H1 (cell line): ENCODE results near the gene CCK. TPM values are rescaled to one million over a fixed set of nuclear protein-coding genes. Genes with fewer than 3 reads are reported as not detected.

ENCODE experiments used
- CTCF ChIA-PET: fragments of 300-600 bp; sonication (Branson Sonifier 250); formaldehyde crosslinking; loops from one replicate; lab custom pipeline; 2021; ENCODE audit not compliant: partially characterized antibody; lab: Charles Lee
- POLR2A ChIA-PET: fragments of 300-600 bp; sonication (Branson Sonifier 250); formaldehyde crosslinking; loops from one replicate; lab custom pipeline; 2021; ENCODE audit warnings: inconsistent platforms; ENCODE audit not compliant: partially characterized antibody; lab: Charles Lee
- DNase-seq, 2 experiments: peaks; one replicate each; pipeline versions ENCODE4 v3.0.0 to v3.0.0-alpha.2; 2010 to 2022; ENCODE audit warnings: low spot score in 2 of 2, low read depth in 1 of 2, mixed read lengths in 1 of 2
- FAIRE-seq: peaks from 2 replicates; lab custom pipeline; 2011; peaks lifted over from hg19 to GRCh38; lab: Jason Lieb, UNC
- H2AFZ ChIP-seq: 2 replicates; pipeline ENCODE4 v1.8.1; 2012; ENCODE audit warnings: low read length, inconsistent platforms
- H2AK5ac ChIP-seq: 2 replicates; pipeline ENCODE4 v1.6.1; 2013; ENCODE audit warnings: low read depth, low read length
- H2BK120ac ChIP-seq: replicated peaks from 2 replicates; pipeline ENCODE3; 2013; ENCODE audit warnings: low read depth, low read length, inconsistent platforms
- H2BK12ac ChIP-seq: 2 replicates; pipeline ENCODE4 v1.6.1; 2013; ENCODE audit warnings: low read depth, low read length
- H2BK15ac ChIP-seq: 2 replicates; pipeline ENCODE4 v1.6.1; 2013; ENCODE audit warnings: low read length
- H2BK20ac ChIP-seq: 2 replicates; pipeline ENCODE4 v1.6.1; 2013; ENCODE audit warnings: low read length
- H2BK5ac ChIP-seq: 2 replicates; pipeline ENCODE4 v1.6.1; 2013; ENCODE audit warnings: low read depth, low read length
- H3K14ac ChIP-seq: 2 replicates; pipeline ENCODE4 v1.6.1; 2013; ENCODE audit warnings: inconsistent platforms; ENCODE audit not compliant: insufficient read length
- H3K18ac ChIP-seq: 2 replicates; pipeline ENCODE4 v1.6.1; 2013; ENCODE audit warnings: low read length; ENCODE audit errors: extremely low read depth
- H3K23ac ChIP-seq: 2 replicates; pipeline ENCODE4 v1.6.1; 2013; ENCODE audit warnings: inconsistent platforms; ENCODE audit not compliant: insufficient read length
- H3K23me2 ChIP-seq: 2 replicates; pipeline ENCODE4 v1.6.1; 2013; ENCODE audit warnings: low read depth, low read length
- H3K27ac ChIP-seq: 2 replicates; pipeline ENCODE4 v1.6.1; 2011; ENCODE audit warnings: low read depth, low read length, inconsistent platforms
- H3K27me3 ChIP-seq, 4 experiments: replicated peaks in 1 of 4; 1 replicate in 1 of 4; 2 replicates in 3 of 4; pipeline versions ENCODE4 v1.6.1 to v1.8.1; 2011 to 2013; ENCODE audit warnings: low read length in 3 of 4, mild to moderate bottlenecking in 3 of 4, inconsistent platforms in 2 of 4, mixed read lengths in 2 of 4, moderate library complexity in 1 of 4; ENCODE audit not compliant: control insufficient read depth in 3 of 4, insufficient read depth in 3 of 4; ENCODE audit errors: extremely low read depth in 1 of 4
- H3K36me3 ChIP-seq, 4 experiments: 2 replicates each; pipeline versions ENCODE4 v1.6.1 to v1.8.1; 2011 to 2013; ENCODE audit warnings: mild to moderate bottlenecking in 4 of 4, low read length in 3 of 4, moderate library complexity in 2 of 4, control low read depth in 1 of 4, inconsistent platforms in 1 of 4; ENCODE audit not compliant: insufficient read depth in 4 of 4, control insufficient read depth in 2 of 4
- H3K4ac ChIP-seq: replicated peaks from 2 replicates; pipeline ENCODE3; 2013; ENCODE audit warnings: low read length, low read depth, mixed read lengths, inconsistent platforms; ENCODE audit not compliant: insufficient read length
- H3K4me1 ChIP-seq, 4 experiments: replicated peaks in 1 of 4; 1 replicate in 1 of 4; 2 replicates in 3 of 4; pipeline versions ENCODE4 v1.6.1 to v1.8.1; 2011 to 2013; ENCODE audit warnings: low read length in 3 of 4, inconsistent platforms in 2 of 4, mixed read lengths in 1 of 4; ENCODE audit not compliant: insufficient read depth in 4 of 4, control insufficient read depth in 3 of 4
- H3K4me2 ChIP-seq, 2 experiments: 2 replicates each; pipeline versions ENCODE4 v1.6.1 to v1.8.1; 2011 to 2013; ENCODE audit warnings: low read depth in 2 of 2, low read length in 2 of 2, control low read depth in 1 of 2, inconsistent platforms in 1 of 2, mild to moderate bottlenecking in 1 of 2; ENCODE audit not compliant: insufficient read depth in 1 of 2
- H3K4me3 ChIP-seq, 4 experiments: fragments of 200-600, 300-600 bp in 1 of 4; sonication (generic), shearing (Covaris generic), sonication (Bioruptor Twin) in 1 of 4; 2 replicates each; pipeline versions ENCODE4 v1.5.1 to v1.8.1; 2011 to 2016; ENCODE audit warnings: low read length in 4 of 4, low read depth in 3 of 4, control low read depth in 2 of 4, inconsistent platforms in 2 of 4, mild to moderate bottlenecking in 2 of 4, mixed read lengths in 1 of 4, moderate library complexity in 1 of 4; ENCODE audit not compliant: insufficient read depth in 2 of 4; ENCODE audit errors: extremely low read depth in 1 of 4
- H3K56ac ChIP-seq: replicated peaks from 2 replicates; pipeline ENCODE3; 2013; ENCODE audit warnings: low read depth, mild to moderate bottlenecking, mixed read lengths, low read length, inconsistent platforms; ENCODE audit not compliant: insufficient read length
- H3K79me1 ChIP-seq: 2 replicates; pipeline ENCODE4 v1.6.1; 2013; ENCODE audit warnings: low read depth, low read length, control low read depth
- H3K79me2 ChIP-seq, 2 experiments: 2 replicates each; pipeline versions ENCODE4 v1.6.1 to v1.8.1; 2012 to 2013; ENCODE audit warnings: low read length in 2 of 2, mild to moderate bottlenecking in 2 of 2, inconsistent platforms in 1 of 2; ENCODE audit not compliant: insufficient read depth in 2 of 2, control insufficient read depth in 1 of 2
- H3K9ac ChIP-seq, 4 experiments: replicated peaks in 1 of 4; 1 replicate in 1 of 4; 2 replicates in 3 of 4; pipeline versions ENCODE4 v1.6.1 to v1.8.1; 2011 to 2013; ENCODE audit warnings: low read depth in 3 of 4, low read length in 3 of 4, control low read depth in 2 of 4, mild to moderate bottlenecking in 2 of 4, moderate library complexity in 2 of 4, inconsistent platforms in 1 of 4; ENCODE audit errors: extremely low read depth in 1 of 4
- H3K9me3 ChIP-seq, 2 experiments: 2 replicates each; pipeline versions ENCODE4 v1.6.1 to v1.8.1; 2012 to 2013; ENCODE audit warnings: mild to moderate bottlenecking in 2 of 2, moderate library complexity in 2 of 2, control low read depth in 1 of 2, inconsistent platforms in 1 of 2, low read depth in 1 of 2, low read length in 1 of 2, mixed read lengths in 1 of 2; ENCODE audit not compliant: insufficient read depth in 2 of 2
- H4K20me1 ChIP-seq, 2 experiments: replicated peaks in 1 of 2; 2 replicates each; pipeline versions ENCODE3 to v1.8.1; 2011 to 2013; ENCODE audit warnings: inconsistent platforms in 2 of 2, low read length in 2 of 2, mild to moderate bottlenecking in 1 of 2; ENCODE audit not compliant: insufficient read depth in 2 of 2, control insufficient read depth in 1 of 2
- H4K5ac ChIP-seq: 2 replicates; pipeline ENCODE4 v1.6.1; 2013; ENCODE audit warnings: low read length, low read depth, mixed read lengths, inconsistent platforms; ENCODE audit not compliant: insufficient read length
- H4K8ac ChIP-seq: 2 replicates; pipeline ENCODE4 v1.8.0; 2013; ENCODE audit warnings: mild to moderate bottlenecking, moderate library complexity, low read length, inconsistent platforms; ENCODE audit not compliant: insufficient read depth; ENCODE audit errors: extremely low read depth
- H4K91ac ChIP-seq: replicated peaks from 2 replicates; pipeline ENCODE3; 2013; ENCODE audit warnings: low read length, mixed read lengths, inconsistent platforms; ENCODE audit not compliant: insufficient read length
- NRF1 ChIP-seq: IDR thresholded peaks from 2 replicates; pipeline ENCODE4 v1.6.1; 2011; ENCODE audit warnings: mild to moderate bottlenecking, low read depth, low read length, improper control_type of control experiment
- TAF1 ChIP-seq: IDR thresholded peaks from 2 replicates; pipeline ENCODE4 v1.6.1; 2011; ENCODE audit warnings: mild to moderate bottlenecking, low read depth, low read length
- WGBS, 2 experiments: shearing (Covaris generic) in 1 of 2; methylation state at CpG; one replicate each; pipeline versions ENCODE4 v1.1.6 to v1.1.7; 2013 to 2015; ENCODE audit warnings: low lambda C conversion rate in 2 of 2, mixed read lengths in 2 of 2, inconsistent platforms in 1 of 2, low coverage in 1 of 2, missing lambda C conversion rate in 1 of 2; ENCODE audit not compliant: insufficient replicate concordance in 2 of 2, insufficient coverage in 1 of 2, insufficient read length in 1 of 2; ENCODE audit errors: extremely low coverage in 1 of 2, missing lambda C conversion rate in 1 of 2; 5-methylcytosine and 5-hydroxymethylcytosine counted together
- polyA plus RNA-seq, 7 experiments: library from polyadenylated mRNA; depleted of rRNA in 3 of 7; stranded (reverse) in 5 of 7; unstranded in 2 of 7; fragments of >200 nt in 5 of 7; fragments of 200-250 nt in 2 of 7; gene quantifications; 1 replicate in 5 of 7; 2 replicates in 1 of 7; 4 replicates in 1 of 7; pipeline versions ENCODE4 v1.2.1 to v1.2.3, GENCODE V29; 2011 to 2013; ENCODE audit warnings: missing spikeins in 2 of 7, mixed read lengths in 2 of 7
- total RNA-seq: library from RNA; stranded (reverse); fragmentation: NEBNext Ultra II Directional; extraction: Animal tissue kit (Norgen Biotek cat#: 25700); gene quantifications from 2 replicates; pipeline ENCODE4 v1.2.1, GENCODE V29; 2021
- TF ChIP-seq, protein P1 (sequence below), 3 experiments: IDR thresholded peaks; 1 replicate in 2 of 3; 2 replicates in 1 of 3; pipeline versions ENCODE4 v1.5.1 to v1.6.1; 2011; ENCODE audit warnings: low read length in 3 of 3, mild to moderate bottlenecking in 3 of 3, inconsistent platforms in 2 of 3, low read depth in 1 of 3, moderate library complexity in 1 of 3; ENCODE audit not compliant: insufficient read depth in 1 of 3; ENCODE audit errors: control extremely low read depth in 1 of 3

Gene CCK
- total and polyA plus RNA-seq, 2 of the 8 experiments (the other 6 are each of a cell fraction or from before 2014, with no cell fraction given): 0.99 to 2.8 TPM

DNA sequence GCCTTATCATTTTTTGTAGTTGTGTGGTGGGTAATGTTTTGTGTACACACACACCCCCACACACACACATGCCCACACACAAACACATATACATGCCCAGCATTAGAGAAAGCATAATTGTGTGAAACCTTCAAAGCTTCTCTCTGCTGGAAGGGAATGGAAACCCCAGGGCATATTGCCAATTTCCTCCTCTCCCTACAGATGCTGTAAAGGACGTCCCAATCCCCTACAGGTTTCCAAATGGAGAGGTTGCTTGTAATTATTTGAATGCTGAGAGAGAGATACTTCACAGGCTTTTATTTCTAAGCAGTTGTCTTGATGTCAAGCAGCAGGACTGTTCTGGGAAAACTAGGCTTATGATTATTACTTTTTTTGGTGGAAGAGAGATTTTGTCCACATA is 23.0 kb upstream of the CCK start:
- CTCF ChIA-PET: interaction anchor here (1.0 kb wide), 1 partner anchor 155 kb away, joined by 3 read pairs; no protein-coding TSS in a partner anchor
- Histone ChIP-seq H4K8ac (no peak overlapping the region), H3K4me1 (no peaks in the 10 kb centered on the region), H3K36me3 (no peaks in the 10 kb centered on the region), H3K23ac (no peak overlapping the region), H4K5ac (no peak overlapping the region), H3K14ac (no peak overlapping the region), H2BK12ac (no peak overlapping the region), H3K23me2 (no peaks in the 10 kb centered on the region), H3K4me3 (no peak overlapping the region), H3K9me3 (peaks cover 3 to 9% of the 10 kb centered on the region in 2 experiments; a peak in 3 of 4 replicates), H3K27me3 (no peaks in the 10 kb centered on the region), H3K79me1 (no peaks in the 10 kb centered on the region), H3K27ac (no peak overlapping the region), H3K18ac (no peak overlapping the region), H3K56ac (no peak overlapping the region), H4K20me1 (no peaks in the 10 kb centered on the region), H3K4ac (no peak overlapping the region), H2AFZ (no peak overlapping the region), H2AK5ac (no peak overlapping the region), H3K79me2 (no peaks in the 10 kb centered on the region), H2BK5ac (no peak overlapping the region), H2BK120ac (no peak overlapping the region), H3K9ac (no peak overlapping the region), H2BK20ac (no peak overlapping the region), H3K4me2 (no peak overlapping the region), H2BK15ac (no peak overlapping the region), H4K91ac (no peak overlapping the region)
- POLR2A ChIA-PET: no interaction called here
- FAIRE-seq: no peak
- WGBS, 2 experiments: 75% methylated on average over 1 of the region's 1 CpG; no CpG with 5 or more reads in 1 of the 2 experiments
- DNase-seq: no peak
- TF ChIP-seq, protein P1, sequence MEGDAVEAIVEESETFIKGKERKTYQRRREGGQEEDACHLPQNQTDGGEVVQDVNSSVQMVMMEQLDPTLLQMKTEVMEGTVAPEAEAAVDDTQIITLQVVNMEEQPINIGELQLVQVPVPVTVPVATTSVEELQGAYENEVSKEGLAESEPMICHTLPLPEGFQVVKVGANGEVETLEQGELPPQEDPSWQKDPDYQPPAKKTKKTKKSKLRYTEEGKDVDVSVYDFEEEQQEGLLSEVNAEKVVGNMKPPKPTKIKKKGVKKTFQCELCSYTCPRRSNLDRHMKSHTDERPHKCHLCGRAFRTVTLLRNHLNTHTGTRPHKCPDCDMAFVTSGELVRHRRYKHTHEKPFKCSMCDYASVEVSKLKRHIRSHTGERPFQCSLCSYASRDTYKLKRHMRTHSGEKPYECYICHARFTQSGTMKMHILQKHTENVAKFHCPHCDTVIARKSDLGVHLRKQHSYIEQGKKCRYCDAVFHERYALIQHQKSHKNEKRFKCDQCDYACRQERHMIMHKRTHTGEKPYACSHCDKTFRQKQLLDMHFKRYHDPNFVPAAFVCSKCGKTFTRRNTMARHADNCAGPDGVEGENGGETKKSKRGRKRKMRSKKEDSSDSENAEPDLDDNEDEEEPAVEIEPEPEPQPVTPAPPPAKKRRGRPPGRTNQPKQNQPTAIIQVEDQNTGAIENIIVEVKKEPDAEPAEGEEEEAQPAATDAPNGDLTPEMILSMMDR (IDR thresholded peaks at IDR 0.05; ENCODE audit: control extremely low read depth in 1 of 3, insufficient read depth in 1 of 3, low read depth in 1 of 3, low read length in 3 of 3): no peak
- no peak for TF ChIP-seq NRF1
- TF ChIP-seq TAF1: no peak
